Mesothelial cell of epicardium (in vitro differentiated cells): ENCODE results near the gene CCDC66. TPM values are rescaled to one million over a fixed set of nuclear protein-coding genes. Genes with fewer than 3 reads are reported as not detected.
A peak's percentile ranks its signal among the peaks of the same experiment; 100 is the strongest.
"Not testable (repeated sequence)": the region's sequence is repeated elsewhere in the genome, so short reads cannot be mapped to it uniquely, and the experiment has no call there.

Experiments used
- DNase-seq, 2 experiments: peaks; one replicate each; pipeline ENCODE4 v3.0.0; 2021; ENCODE audit warnings: low spot score in 2 of 2; ENCODE audit not compliant: unreplicated experiment in 2 of 2
- H3K27ac Mint-ChIP-seq: 2 replicates; pipeline ENCODE4 v1.8.0; 2021; ENCODE audit warnings: mixed read lengths
- H3K27me3 Mint-ChIP-seq: 2 replicates; pipeline ENCODE4 v1.8.0; 2021; ENCODE audit warnings: low read depth, mixed read lengths
- H3K36me3 Mint-ChIP-seq: 2 replicates; pipeline ENCODE4 v1.8.0; 2021; ENCODE audit warnings: mixed read lengths
- H3K4me1 Mint-ChIP-seq: 2 replicates; pipeline ENCODE4 v1.8.0; 2021; ENCODE audit warnings: mixed read lengths
- H3K4me3 Mint-ChIP-seq: 2 replicates; pipeline ENCODE4 v1.8.0; 2021; ENCODE audit warnings: mild to moderate bottlenecking, moderate library complexity, mixed read lengths
- H3K9me3 Mint-ChIP-seq: 2 replicates; pipeline ENCODE4 v1.8.0; 2021; ENCODE audit warnings: mixed read lengths
- total RNA-seq: library from RNA; stranded (reverse); gene quantifications from 3 replicates; pipeline ENCODE4 v1.2.1, GENCODE V29; 2021
- TF ChIP-seq, protein P1 (sequence below): fragments of 200-600 bp; sonication (generic); IDR thresholded peaks from one replicate; pipeline ENCODE4 v1.5.0; 2021; ENCODE audit warnings: antibody characterized with exemption; ENCODE audit not compliant: unreplicated experiment

CCDC66 gene
- total RNA-seq, 1 donor from 2014 or later, result 36.2 TPM

GRCh38 chr3:56547486-56547885, 9.5 kb upstream of the CCDC66 start:
- no peaks in the 10 kb centered on the region for H3K9me3 Mint-ChIP-seq
- TF ChIP-seq, protein P1, sequence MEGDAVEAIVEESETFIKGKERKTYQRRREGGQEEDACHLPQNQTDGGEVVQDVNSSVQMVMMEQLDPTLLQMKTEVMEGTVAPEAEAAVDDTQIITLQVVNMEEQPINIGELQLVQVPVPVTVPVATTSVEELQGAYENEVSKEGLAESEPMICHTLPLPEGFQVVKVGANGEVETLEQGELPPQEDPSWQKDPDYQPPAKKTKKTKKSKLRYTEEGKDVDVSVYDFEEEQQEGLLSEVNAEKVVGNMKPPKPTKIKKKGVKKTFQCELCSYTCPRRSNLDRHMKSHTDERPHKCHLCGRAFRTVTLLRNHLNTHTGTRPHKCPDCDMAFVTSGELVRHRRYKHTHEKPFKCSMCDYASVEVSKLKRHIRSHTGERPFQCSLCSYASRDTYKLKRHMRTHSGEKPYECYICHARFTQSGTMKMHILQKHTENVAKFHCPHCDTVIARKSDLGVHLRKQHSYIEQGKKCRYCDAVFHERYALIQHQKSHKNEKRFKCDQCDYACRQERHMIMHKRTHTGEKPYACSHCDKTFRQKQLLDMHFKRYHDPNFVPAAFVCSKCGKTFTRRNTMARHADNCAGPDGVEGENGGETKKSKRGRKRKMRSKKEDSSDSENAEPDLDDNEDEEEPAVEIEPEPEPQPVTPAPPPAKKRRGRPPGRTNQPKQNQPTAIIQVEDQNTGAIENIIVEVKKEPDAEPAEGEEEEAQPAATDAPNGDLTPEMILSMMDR, result no peak
- H3K36me3 Mint-ChIP-seq, result no peaks in the 10 kb centered on the region
- H3K4me1 Mint-ChIP-seq, result no peaks in the 10 kb centered on the region
- no peak overlapping the region for H3K4me3 Mint-ChIP-seq
- DNase-seq, result no peak
- peaks cover 47% of the 10 kb centered on the region for H3K27me3 Mint-ChIP-seq
- H3K27ac Mint-ChIP-seq, result no peak overlapping the region

GRCh38 chr3:56557831-56558170, 826 bp downstream of the CCDC66 start:
- peaks cover 20% of the 10 kb centered on the region for H3K27me3 Mint-ChIP-seq
- peak overlapping the region; percentile 97 for H3K4me3 Mint-ChIP-seq
- peak overlapping the region; percentile 98 for H3K27ac Mint-ChIP-seq
- H3K9me3 Mint-ChIP-seq, result no peaks in the 10 kb centered on the region
- H3K36me3 Mint-ChIP-seq, result peaks cover 11% of the 10 kb centered on the region
- TF ChIP-seq, protein P1, result peak; percentile 14
- peaks cover 16% of the 10 kb centered on the region for H3K4me1 Mint-ChIP-seq
- DNase-seq, result no peak

- no peak for DNase-seq
- Mint-ChIP-seq H3K27me3 (no peaks in the 10 kb centered on the region), H3K4me3 (no peak overlapping the region), H3K9me3 (peaks cover 28% of the 10 kb centered on the region), H3K36me3 (peaks cover 58% of the 10 kb centered on the region), H3K27ac (no peak overlapping the region), H3K4me1 (no peaks in the 10 kb centered on the region)
- TF ChIP-seq, protein P1, result no peak
These were observed 16.5 kb downstream of the CCDC66 start for GRCh38 chr3:56573501-56573900.

- not testable (repeated sequence) for H3K4me1 Mint-ChIP-seq, H3K27me3 Mint-ChIP-seq, H3K4me3 Mint-ChIP-seq, DNase-seq, H3K27ac Mint-ChIP-seq
- Mint-ChIP-seq H3K36me3 (peaks cover 72% of the 10 kb centered on the region), H3K9me3 (peaks cover 45% of the 10 kb centered on the region)
These were observed 25.0 kb downstream of the CCDC66 start for GRCh38 chr3:56581941-56582340.

GRCh38 chr3:56584275-56584674, 27.3 kb downstream of the CCDC66 start:
- H3K27me3 Mint-ChIP-seq, H3K27ac Mint-ChIP-seq, DNase-seq, H3K4me1 Mint-ChIP-seq, H3K4me3 Mint-ChIP-seq: not testable (repeated sequence)
- Mint-ChIP-seq H3K9me3 (peaks cover 27% of the 10 kb centered on the region), H3K36me3 (peaks cover 56% of the 10 kb centered on the region)

- Mint-ChIP-seq H3K4me1 (peaks cover 28% of the 10 kb centered on the region), H3K36me3 (peaks cover 25% of the 10 kb centered on the region), H3K9me3 (no peaks in the 10 kb centered on the region), H3K27me3 (no peaks in the 10 kb centered on the region), H3K27ac (peak overlapping the region; percentile 98), H3K4me3 (no peak overlapping the region)
- TF ChIP-seq, protein P1, result no peak
- DNase-seq, result no peak
These were observed 33.8 kb downstream of the CCDC66 start for GRCh38 chr3:56590814-56591213.

GRCh38 chr3:56591262-56591661, 34.3 kb downstream of the CCDC66 start:
- DNase-seq, result no peak
- TF ChIP-seq, protein P1, result no peak
- no peak overlapping the region for H3K4me3 Mint-ChIP-seq
- H3K27ac Mint-ChIP-seq, result peak overlapping the region; percentile 98
- peaks cover 28% of the 10 kb centered on the region for H3K4me1 Mint-ChIP-seq
- H3K36me3 Mint-ChIP-seq, result peaks cover 30% of the 10 kb centered on the region
- H3K9me3 Mint-ChIP-seq, result peaks cover 1% of the 10 kb centered on the region
- no peaks in the 10 kb centered on the region for H3K27me3 Mint-ChIP-seq
